SH-SY5Y (cell line): ENCODE data around the gene DISC1.

Source experiments
- GATA2 ChIP-seq: IDR thresholded peaks from 2 replicates; pipeline ENCODE4 v1.6.1; 2011; ENCODE audit warnings: mild to moderate bottlenecking, low read depth, low read length
- GATA3 ChIP-seq: IDR thresholded peaks from 2 replicates; pipeline ENCODE4 v1.6.1; 2011; ENCODE audit warnings: low read depth, mild to moderate bottlenecking, low read length, moderate library complexity

DNA sequence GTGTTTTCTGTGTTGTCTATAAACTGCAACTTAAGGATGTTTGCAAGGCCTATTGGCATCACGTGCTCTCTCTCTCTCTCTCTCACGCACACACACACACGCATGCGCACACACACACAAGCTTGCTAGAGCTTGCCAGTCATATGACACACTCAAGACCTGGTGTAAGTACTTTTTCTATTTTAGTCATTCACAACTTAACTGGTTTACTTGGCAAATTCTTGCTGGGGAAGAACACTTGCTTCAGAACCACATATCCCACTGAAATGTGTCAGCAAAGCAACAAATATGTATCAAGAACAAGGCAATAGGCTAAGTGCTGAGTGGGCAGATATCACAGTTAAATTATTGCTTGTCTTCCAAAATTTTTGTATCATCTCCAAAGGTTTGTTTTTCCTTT lies 107.8 kb downstream of the DISC1 start:
- TF ChIP-seq GATA3, result no peak
- no peak for TF ChIP-seq GATA2
